Stomach (tissue), 4 donors: ENCODE results near the gene CNTF.

Experiments
- CTCF ChIP-seq, 7 experiments: fragments of 450-650 bp in 4 of 7; fragments of 200-600 bp in 3 of 7; sonication (generic) in 3 of 7; IDR thresholded peaks; one replicate each; pipeline ENCODE4 v1.5.1; 2016 to 2019; ENCODE audit warnings: antibody characterized with exemption in 7 of 7, control low read depth in 2 of 7, mild to moderate bottlenecking in 1 of 7
- POLR2A ChIP-seq, 4 donors: fragments of 450-650 bp; IDR thresholded peaks; one replicate each; pipeline ENCODE4 v1.6.1; 2016; ENCODE audit warnings: antibody characterized with exemption in 4 of 4, control low read depth in 2 of 4, mild to moderate bottlenecking in 1 of 4, moderate library complexity in 1 of 4

GRCh38 chr11:58596621-58597020 lies 25.8 kb upstream of the CNTF start:
- TF ChIP-seq POLR2A (IDR thresholded peaks at IDR 0.05), result no peak
- TF ChIP-seq CTCF (IDR thresholded peaks at IDR 0.05), result no peak
